ENCODE measurements around the gene SLX4IP.

DNA sequence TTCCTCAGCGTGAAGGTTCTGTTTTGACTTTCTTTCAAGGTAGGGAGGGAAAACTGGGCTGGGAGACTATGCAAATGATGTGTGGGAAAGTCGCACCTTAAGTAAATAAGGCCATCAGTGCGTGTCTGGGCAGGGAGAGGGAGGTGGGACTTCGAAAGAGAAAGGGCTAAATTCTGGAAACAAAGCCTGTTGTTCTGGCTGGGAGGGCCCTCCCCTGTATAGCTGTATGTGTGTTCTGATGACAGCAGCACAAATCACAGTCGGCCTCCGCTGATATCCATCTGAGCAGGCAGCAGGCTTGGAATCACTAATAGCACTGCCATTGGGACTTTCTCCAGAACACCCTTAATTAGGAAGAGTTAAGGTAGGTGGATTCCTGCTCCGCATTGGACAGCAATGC, 219.5 kb downstream of the SLX4IP start:
- no peak for TF ChIP-seq EP300 (IDR thresholded peaks at IDR 0.05)
- TF ChIP-seq, protein P1, sequence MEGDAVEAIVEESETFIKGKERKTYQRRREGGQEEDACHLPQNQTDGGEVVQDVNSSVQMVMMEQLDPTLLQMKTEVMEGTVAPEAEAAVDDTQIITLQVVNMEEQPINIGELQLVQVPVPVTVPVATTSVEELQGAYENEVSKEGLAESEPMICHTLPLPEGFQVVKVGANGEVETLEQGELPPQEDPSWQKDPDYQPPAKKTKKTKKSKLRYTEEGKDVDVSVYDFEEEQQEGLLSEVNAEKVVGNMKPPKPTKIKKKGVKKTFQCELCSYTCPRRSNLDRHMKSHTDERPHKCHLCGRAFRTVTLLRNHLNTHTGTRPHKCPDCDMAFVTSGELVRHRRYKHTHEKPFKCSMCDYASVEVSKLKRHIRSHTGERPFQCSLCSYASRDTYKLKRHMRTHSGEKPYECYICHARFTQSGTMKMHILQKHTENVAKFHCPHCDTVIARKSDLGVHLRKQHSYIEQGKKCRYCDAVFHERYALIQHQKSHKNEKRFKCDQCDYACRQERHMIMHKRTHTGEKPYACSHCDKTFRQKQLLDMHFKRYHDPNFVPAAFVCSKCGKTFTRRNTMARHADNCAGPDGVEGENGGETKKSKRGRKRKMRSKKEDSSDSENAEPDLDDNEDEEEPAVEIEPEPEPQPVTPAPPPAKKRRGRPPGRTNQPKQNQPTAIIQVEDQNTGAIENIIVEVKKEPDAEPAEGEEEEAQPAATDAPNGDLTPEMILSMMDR (IDR thresholded peaks at IDR 0.05), result no peak

Measured in gastroesophageal sphincter (tissue), 3 donors.